ENCODE results near the gene MLLT10. TPM values are rescaled to one million over a fixed set of nuclear protein-coding genes. Genes with fewer than 3 reads are reported as not detected.

MLLT10 gene
- total RNA-seq, 1 donor, result 37.6 TPM

- Histone ChIP-seq H3K9me3 (ENCODE audit: low read depth, low read length) (no peaks in the 10 kb centered on the region), H4K20me1 (ENCODE audit: insufficient read depth, low read length) (peaks cover 2% of the 10 kb centered on the region), H2AFZ (ENCODE audit: low read length) (no peak overlapping the region), H3K4me2 (ENCODE audit: insufficient read depth, low read length) (no peak overlapping the region), H3K27me3 (ENCODE audit: insufficient read depth, low read length) (no peaks in the 10 kb centered on the region), H3K27ac (ENCODE audit: low read depth, low read length) (no peak overlapping the region), H3K4me1 (ENCODE audit: insufficient read depth, low read length) (no peaks in the 10 kb centered on the region), H3K79me2 (ENCODE audit: insufficient read depth, low read length) (peaks cover 74% of the 10 kb centered on the region), H3K36me3 (ENCODE audit: insufficient read depth, low read length) (peaks cover under 1% of the 10 kb centered on the region), H3K4me3 (ENCODE audit: insufficient read depth, low read length) (no peak overlapping the region)
- no peak for DNase-seq (ENCODE audit: insufficient read length, low spot score, missing footprints)
- no peak for TF ChIP-seq CTCF (IDR thresholded peaks at IDR 0.05; ENCODE audit: extremely low read depth, low read depth, low read length)
Measured at GRCh38 chr10:21600804-21601433, 66.9 kb downstream of the MLLT10 start.

- Histone ChIP-seq H2AFZ (ENCODE audit: low read length) (no peak overlapping the region), H3K4me2 (ENCODE audit: insufficient read depth, low read length) (no peak overlapping the region), H3K79me2 (ENCODE audit: insufficient read depth, low read length) (peaks cover 80% of the 10 kb centered on the region), H3K27ac (ENCODE audit: low read depth, low read length) (no peak overlapping the region), H3K4me3 (ENCODE audit: insufficient read depth, low read length) (no peak overlapping the region), H3K36me3 (ENCODE audit: insufficient read depth, low read length) (peaks cover 5% of the 10 kb centered on the region), H3K9me3 (ENCODE audit: low read depth, low read length) (no peaks in the 10 kb centered on the region), H4K20me1 (ENCODE audit: insufficient read depth, low read length) (peaks cover 7% of the 10 kb centered on the region), H3K27me3 (ENCODE audit: insufficient read depth, low read length) (no peaks in the 10 kb centered on the region), H3K4me1 (ENCODE audit: insufficient read depth, low read length) (no peaks in the 10 kb centered on the region)
- no peak for TF ChIP-seq CTCF (IDR thresholded peaks at IDR 0.05; ENCODE audit: extremely low read depth, low read depth, low read length)
- DNase-seq (ENCODE audit: insufficient read length, low spot score, missing footprints), result no peak
Measured at GRCh38 chr10:21602313-21602712, 68.3 kb downstream of the MLLT10 start.

GRCh38 chr10:21603721-21604120 lies 69.7 kb downstream of the MLLT10 start:
- H3K9me3 ChIP-seq (ENCODE audit: low read depth, low read length), result no peaks in the 10 kb centered on the region
- no peak overlapping the region for H2AFZ ChIP-seq (ENCODE audit: low read length)
- no peak overlapping the region for H3K27ac ChIP-seq (ENCODE audit: low read depth, low read length)
- no peaks in the 10 kb centered on the region for H3K27me3 ChIP-seq (ENCODE audit: insufficient read depth, low read length)
- no peak for DNase-seq (ENCODE audit: insufficient read length, low spot score, missing footprints)
- no peak overlapping the region for H3K4me3 ChIP-seq (ENCODE audit: insufficient read depth, low read length)
- H4K20me1 ChIP-seq (ENCODE audit: insufficient read depth, low read length), result peaks cover 7% of the 10 kb centered on the region
- H3K36me3 ChIP-seq (ENCODE audit: insufficient read depth, low read length), result peaks cover 11% of the 10 kb centered on the region
- H3K79me2 ChIP-seq (ENCODE audit: insufficient read depth, low read length), result peaks cover 77% of the 10 kb centered on the region
- TF ChIP-seq CTCF (IDR thresholded peaks at IDR 0.05; ENCODE audit: extremely low read depth, low read depth, low read length), result no peak
- no peak overlapping the region for H3K4me2 ChIP-seq (ENCODE audit: insufficient read depth, low read length)
- no peaks in the 10 kb centered on the region for H3K4me1 ChIP-seq (ENCODE audit: insufficient read depth, low read length)

- peaks cover 82% of the 10 kb centered on the region for H3K79me2 ChIP-seq (ENCODE audit: insufficient read depth, low read length)
- H2AFZ ChIP-seq (ENCODE audit: low read length), result no peak overlapping the region
- no peak for TF ChIP-seq CTCF (IDR thresholded peaks at IDR 0.05; ENCODE audit: extremely low read depth, low read depth, low read length)
- no peak for DNase-seq (ENCODE audit: insufficient read length, low spot score, missing footprints)
- H3K9me3 ChIP-seq (ENCODE audit: low read depth, low read length), result no peaks in the 10 kb centered on the region
- no peaks in the 10 kb centered on the region for H3K4me1 ChIP-seq (ENCODE audit: insufficient read depth, low read length)
- H4K20me1 ChIP-seq (ENCODE audit: insufficient read depth, low read length), result peaks cover 7% of the 10 kb centered on the region
- no peak overlapping the region for H3K4me2 ChIP-seq (ENCODE audit: insufficient read depth, low read length)
- peaks cover 11% of the 10 kb centered on the region for H3K36me3 ChIP-seq (ENCODE audit: insufficient read depth, low read length)
- no peak overlapping the region for H3K4me3 ChIP-seq (ENCODE audit: insufficient read depth, low read length)
- no peaks in the 10 kb centered on the region for H3K27me3 ChIP-seq (ENCODE audit: insufficient read depth, low read length)
- H3K27ac ChIP-seq (ENCODE audit: low read depth, low read length), result no peak overlapping the region
Measured at GRCh38 chr10:21604651-21605050, 70.6 kb downstream of the MLLT10 start.

Measured in osteoblast (primary cell).